NCI-H128 (cell line): ENCODE data around the gene MOCS1.
A peak's percentile ranks its signal among the peaks of the same experiment; 100 is the strongest.
"Not testable (repeated sequence)": the region's sequence is repeated elsewhere in the genome, so short reads cannot be mapped to it uniquely, and the experiment has no call there.

ENCODE experiments used
- DNase-seq: peaks from one replicate; lab custom pipeline; 2025; ENCODE audit not compliant: unreplicated experiment; lab: John Stamatoyannopoulos, UW

MOCS1 gene

DNA sequence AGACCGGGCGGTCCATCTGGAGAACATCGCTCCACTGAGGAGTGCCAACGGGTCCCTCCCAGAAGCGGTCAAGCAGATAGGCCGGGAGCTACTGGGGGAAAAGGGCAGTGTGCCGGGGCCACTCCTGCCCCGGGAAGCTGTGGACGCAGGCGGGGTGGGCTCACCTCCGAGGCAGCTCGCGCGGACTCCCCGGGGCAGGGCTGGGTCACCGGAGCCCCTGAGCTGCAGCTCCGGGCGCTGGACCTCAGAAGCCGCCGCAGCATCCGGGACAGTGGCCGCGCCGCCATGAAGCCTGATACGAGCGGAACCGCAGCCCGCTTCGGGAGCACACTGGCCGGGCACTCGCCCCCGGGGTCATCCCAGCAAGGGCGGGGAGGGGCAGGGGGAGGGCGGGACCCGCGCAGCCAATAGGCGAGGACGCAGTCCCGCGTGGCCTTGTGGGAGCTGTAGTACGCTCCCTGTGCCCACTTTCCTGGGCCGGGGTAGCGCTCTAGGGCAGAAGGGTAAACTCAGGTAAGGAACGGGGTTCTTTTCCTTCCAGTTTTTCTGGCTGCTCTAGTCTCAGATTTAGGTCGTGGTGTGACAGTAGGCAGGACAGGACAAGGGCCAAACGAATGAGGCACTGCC, at the start of gene MOCS1:
Gene MOCS1 (minus strand): TSS at position 332 of the 627 bp plus-strand sequence. CDS start 45 bp downstream, at position 287.
- DNase-seq, result peak; percentile 22

DNA sequence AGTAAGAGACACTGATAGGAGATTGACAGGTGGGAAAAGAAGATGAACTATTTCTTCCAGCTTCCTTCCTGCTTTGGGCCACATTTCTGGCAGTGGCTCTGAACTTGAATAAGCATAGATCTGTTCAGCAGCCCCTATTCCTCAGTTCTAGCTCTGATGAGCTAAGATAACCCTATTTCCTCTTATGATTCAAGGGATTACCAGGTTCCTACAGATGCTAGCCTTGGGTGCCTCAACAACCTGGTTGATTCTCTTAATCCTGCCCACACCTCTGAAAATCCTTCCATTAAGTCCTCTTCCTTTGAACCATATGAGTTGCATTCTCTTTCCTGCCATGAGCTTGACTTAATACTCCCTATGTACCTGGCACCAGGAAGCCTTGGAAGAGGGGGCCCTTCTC, 49.8 kb upstream of the MOCS1 start:
- no peak for DNase-seq

DNA sequence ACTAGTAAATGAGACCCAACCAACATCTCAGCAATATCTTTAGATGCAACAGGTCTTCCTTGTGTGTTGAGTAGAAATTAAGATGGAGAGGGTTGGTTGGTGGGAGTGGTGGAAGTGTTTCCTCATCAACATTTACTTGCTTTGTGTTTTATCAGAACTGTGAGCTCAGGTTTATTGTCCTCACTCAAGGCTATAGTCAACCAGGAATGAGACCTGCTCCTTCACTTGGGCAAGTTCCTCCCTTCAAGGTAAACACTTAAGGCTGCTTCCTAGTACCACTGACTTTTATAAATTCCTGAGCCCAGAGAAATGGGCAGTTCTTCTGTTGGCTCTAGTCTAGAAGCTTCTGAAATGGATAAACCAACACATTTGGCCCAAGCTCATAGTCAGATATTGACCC, 48.9 kb upstream of the MOCS1 start:
- DNase-seq, result no peak

DNA sequence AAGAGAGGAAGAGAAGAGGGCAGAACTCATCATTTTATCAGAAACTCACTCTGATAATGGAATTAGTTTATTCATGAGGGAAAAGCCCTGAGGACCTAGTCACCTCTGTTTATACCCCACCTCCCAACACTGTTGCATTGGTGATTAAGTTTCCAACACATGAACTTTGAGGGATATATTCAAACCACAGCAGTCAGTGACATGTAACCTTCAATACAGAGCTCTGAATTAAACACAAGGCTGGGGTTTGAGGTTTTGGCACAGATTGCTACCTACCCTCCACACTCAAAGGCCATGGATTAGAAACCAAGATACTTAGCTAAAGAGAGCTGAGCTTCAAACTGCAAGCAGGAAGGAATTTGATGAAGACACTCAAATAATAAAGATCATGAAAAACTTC, 48.5 kb upstream of the MOCS1 start:
- DNase-seq, result no peak

DNA sequence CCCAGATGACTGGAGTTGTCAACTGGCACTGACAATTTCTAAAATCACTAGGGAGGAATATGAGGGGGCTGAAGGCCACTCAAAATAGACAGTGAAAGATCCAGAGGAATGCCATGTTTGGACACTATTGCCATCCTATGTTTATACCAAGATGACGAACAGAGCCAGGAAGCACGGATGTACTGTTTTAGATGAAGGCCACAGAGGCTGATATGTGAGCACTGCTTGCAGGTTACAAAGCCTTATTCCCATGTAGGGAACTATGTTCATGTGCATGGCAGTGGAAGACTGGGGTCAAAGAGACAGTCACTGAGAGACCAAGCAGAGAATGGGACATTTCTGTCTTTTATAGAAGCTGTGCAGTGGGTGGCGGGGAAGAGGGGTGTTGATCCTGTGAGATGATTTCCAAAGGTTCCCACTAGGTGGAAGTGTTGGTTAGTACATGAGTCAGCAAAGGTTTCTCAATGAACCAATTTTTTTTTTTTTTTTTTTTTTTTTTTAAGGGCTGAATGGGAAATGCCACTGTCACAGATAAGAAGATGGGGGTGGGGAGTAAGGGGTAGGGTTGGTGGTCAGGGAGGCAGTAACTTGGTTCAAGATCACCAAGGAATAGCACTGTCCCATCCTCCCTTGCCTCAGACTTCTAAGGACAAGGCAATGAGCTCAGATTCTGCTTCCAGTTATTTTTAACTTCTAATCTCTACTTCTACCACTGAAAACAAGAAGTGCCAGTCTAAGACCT, 46.7 kb upstream of the MOCS1 start:
- peak; percentile 0 for DNase-seq

DNA sequence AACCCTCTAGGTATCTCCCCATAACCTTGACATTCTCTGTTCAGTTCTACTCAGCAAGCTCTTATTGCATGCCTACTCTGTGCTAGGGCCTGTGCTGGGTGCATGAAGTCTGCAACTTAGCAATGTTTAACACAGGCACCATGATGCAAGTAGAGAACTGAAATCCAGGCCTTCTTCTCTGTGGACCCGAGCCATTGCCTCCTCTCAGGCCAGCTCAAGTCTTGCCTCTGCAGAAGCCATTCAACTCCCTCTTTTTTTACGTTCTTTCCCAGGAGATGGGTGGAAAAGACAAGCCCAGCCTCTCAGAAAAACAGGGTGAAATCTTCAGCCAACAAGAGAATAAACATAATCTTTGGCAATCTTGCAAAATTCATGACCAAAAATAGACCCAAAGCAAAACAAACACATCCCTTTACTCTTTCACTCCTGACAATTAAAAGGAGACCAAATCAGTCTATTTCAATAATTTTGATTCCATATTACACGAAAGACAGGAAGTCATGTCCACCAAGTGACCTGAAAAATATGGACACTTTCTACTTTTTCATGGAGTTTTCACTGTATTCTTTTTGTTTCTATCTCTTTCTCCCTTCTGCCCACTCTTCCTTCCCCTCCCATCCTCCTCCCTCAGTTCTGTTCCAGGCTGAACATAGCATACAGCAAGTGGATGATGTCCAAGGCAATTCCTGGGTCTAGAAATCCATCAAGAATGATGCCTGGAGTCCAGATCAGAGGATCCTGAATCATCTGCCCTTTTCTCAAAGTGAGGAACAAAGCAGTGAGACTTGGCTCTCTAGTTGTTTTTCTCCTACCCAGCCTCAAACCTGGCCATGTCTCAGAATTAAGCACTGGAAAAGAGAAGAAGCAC, 45.4 kb upstream of the MOCS1 start:
- no peak for DNase-seq

DNA sequence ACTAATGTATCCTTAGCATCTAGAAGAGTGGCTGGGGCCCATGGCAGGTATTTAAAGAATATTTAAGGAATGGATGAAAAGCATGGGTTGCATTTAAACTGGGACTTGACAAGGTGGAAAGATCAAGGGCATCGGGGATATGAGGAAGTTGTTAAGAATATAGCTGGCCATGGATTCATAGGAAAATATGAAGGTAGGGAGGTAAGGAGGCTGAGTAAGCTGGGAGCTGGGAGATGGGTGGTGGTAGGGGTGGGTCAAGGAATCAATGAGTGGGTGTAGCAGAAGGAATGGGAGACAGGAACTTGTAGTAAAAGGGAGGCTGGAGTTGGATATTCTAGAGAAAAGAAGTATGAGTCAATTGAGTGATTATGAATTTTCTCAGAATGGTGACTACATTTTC, 44.0 kb upstream of the MOCS1 start:
- no peak for DNase-seq

DNA sequence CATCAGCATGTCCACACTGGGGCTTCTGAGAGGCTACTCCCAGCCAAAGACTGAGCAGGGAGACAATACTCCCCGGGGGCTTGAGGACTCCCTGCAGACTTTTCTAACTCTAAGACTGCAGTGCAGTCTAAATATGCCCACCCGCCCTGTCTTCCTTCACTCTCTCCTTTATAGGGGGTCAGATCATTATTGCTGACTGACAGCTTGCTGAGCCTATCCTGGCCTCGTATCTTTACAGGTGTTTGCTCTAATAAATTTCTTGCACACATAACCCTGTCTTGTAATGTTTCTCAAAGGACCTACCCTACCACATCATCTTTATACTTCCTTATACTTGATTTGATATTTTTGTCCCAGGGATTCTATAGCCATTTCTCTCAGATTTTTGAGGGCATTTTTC, 39.4 kb upstream of the MOCS1 start:
- DNase-seq, result no peak

DNA sequence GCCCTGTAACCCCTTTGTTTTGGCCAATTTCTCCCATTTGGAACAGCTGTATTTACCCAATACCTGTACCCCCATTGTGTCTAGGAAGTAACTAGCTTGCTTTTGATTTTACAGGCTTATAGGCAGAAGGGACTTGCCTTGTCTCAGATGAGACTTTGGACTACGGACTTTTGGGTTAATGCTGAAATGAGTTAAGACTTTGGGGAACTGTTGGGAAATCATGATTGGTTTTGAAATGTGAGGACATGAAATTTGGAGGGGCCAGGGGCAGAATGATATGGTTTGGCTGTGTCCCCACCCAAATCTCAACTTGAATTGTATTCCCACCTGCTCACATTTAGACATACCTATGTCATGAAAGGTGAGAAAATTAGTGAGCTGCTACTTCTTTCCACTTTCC, 38.5 kb upstream of the MOCS1 start:
- not testable (repeated sequence) for DNase-seq

DNA sequence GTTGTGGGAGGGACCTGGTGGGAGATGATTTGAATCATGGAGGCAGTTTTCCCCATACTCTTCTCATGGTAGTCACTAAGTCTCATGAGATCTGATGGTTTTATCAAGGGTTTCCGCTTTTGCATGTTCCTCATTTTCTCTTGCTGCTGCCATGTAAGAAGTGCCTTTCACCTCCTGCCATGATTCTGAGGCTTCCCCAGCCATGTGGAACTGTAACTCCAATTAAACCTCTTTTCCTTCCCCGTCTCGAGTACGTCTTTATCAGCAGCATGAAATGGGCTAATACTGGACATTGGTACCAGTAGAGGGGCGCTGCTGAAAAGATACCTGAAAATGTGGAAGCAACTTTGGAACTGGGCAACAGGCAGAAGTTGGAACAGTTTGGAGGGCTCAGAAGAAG, 36.9 kb upstream of the MOCS1 start:
- DNase-seq, result not testable (repeated sequence)

DNA sequence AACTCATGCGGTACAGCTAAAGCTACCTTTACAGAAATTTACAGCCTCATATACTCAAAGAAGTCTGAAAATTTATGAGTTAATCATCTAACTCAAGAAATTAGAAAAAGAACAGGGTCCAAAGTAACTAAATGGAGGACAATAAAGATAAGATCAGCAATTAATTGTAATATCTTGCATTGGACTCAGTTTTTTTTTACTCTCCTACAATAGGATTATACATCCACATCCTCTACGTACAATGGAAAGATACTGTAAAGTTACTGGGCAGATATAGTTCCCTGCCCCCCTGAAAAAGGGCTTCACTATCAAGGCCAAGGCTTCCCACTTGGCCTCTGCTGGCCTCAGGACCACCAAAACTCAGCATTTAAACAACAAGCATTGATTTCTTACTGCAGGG, 31.5 kb upstream of the MOCS1 start:
- DNase-seq, result no peak

DNA sequence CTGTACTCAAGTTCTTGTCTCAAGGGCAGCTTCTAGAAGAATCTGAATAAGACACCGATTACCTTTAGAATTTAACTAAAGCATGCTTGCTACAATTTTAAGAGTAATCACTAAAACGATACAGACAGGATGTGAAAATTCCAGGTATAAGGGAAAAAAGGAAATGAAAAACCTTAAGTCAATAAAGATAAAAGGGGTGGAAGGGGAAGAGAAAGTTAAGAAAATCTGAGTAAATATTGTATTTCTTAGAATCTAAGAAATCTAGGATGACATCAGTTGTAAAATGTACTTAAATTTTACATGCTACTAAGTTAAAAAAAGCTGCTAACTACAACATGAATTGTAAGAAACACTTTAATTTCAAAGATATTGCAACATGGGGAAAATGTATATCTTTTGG, 30.3 kb upstream of the MOCS1 start:
- no peak for DNase-seq

DNA sequence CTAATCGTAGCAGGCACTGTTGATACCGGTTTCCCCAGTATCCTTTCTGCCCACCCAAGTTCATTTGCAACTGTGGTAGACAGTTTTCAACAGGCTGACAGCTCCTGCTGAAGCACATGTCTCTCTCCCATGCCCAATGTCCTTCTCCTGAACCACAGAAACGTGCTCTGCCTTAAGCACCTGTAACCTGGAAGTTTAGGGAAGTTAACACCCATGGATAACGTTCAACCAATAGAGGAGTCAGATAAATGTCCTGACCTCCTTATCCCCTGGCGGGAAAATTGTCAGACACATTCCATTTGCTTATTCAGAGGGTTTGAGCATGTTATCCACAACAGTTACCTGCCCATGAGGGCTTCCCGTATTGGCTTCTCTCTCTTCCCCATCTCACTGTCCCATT, 29.8 kb upstream of the MOCS1 start:
- DNase-seq, result no peak

DNA sequence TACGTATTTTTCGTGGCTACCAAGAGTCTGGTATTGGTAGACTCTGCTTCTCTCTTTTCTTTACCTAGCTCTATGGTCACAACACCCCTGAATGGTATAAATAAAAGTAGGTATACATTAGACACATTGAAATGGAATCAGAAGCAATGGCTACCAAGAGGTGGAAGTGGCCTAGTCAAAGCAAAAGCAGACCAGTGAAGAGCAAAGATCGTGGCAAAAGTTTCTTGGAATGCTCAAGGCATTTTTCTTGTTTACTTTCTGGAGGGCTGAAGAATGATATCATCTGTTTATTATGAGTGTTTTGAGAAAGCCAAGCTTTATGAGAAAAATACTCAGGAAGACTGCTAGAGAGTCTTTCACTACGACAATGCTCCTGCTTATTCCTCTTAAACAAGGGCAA, 28.6 kb upstream of the MOCS1 start:
- DNase-seq, result no peak

DNA sequence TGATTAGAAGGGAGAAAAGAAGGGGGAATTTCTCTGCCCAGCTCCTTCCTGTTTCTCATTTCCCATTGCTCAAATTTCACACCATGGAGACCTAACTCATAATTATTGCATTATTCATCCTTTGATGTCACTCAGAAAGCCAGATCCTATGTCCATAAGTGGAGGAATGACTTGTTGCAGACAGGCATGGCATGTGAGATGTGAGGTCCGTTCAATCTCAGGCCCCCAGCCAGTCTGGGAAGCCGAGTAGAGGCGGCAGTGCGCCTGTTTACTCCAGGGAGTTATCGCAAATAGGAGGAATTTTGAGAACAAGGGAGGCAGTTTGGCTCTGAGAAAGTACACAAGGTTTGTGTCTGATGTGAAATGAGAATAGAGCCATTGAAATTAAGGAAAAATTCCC, 26.9 kb upstream of the MOCS1 start:
- no peak for DNase-seq

DNA sequence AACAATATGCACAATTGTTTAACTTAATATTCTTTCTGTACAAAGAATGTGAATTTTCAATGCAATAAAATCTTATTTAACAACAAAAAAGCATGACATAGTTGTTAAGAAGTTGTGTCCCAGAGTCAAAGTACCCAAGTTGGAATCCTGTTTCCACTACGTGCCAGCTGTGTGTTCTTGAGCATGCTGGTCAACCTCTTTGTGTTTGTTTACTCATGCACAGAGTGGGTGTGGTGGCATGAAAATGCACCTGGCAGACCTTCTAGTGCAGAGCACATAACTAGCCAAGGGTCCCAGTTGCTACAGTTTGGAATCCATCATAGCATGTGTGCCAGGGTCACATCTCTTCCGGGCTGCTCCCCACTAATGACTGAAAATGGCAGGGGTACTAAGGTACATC, 24.7 kb upstream of the MOCS1 start:
- no peak for DNase-seq

DNA sequence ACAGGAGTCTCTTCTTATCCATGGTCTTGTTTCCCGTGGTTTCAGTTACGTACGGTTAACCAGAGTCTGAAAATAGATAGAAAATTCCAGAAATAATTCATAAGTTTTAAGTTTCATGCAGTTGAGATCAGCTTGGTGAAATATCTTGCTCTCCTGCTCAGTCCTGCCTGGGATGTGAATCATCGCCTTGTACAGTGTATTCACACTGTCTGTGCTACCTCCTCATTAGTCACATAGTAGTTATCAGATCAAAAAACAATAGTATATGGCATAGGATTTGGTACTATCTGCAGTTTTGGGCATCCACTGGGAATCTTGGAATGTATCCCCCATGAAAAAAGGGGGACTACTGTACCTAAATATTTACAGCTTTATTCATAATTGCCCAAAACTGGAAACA, 22.7 kb upstream of the MOCS1 start:
- no peak for DNase-seq

DNA sequence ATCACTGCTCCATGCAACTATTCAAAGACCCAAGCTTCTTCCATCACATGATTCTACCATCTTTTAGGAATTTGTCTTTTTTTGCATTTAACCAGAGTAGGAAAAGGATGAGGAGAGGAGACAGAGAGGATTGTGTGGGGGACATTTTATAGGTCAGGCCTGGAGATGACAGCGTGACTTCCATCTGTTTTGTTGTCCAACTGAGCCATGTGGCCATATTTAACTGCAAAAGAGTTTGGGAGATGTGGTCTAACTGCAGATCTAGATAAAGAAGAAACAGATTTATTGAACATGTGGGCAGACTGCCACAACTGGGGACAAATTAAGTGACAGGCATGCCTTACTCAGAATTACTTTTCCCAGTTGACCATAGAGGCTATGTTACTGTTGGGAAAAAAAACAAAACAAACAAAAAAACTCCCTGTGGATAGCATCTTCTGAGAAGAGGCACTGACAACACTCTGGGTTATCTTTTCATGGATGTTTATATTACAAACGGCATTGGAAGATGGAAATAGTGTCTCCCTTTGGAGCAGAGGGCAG, 18.9 kb upstream of the MOCS1 start:
- DNase-seq, result no peak

DNA sequence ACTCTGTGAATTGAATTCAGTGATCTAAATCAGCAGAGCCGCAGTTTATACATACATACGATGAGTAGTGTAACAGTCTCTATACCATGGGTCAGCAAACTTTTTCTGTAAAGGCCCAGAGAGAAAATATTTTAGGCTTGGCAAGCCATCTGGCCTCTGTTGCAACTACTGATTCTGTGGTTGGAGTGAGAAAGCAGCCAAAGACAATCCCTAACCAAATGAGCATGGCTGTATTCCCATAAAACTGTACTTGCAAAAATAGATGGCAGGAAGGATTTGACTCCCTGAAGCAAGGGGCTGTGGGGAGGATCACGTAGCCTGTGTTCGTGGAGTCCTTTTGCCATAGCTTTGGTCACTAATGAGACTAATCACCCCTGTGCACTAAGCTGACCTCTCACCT, 17.9 kb upstream of the MOCS1 start:
- DNase-seq, result no peak

DNA sequence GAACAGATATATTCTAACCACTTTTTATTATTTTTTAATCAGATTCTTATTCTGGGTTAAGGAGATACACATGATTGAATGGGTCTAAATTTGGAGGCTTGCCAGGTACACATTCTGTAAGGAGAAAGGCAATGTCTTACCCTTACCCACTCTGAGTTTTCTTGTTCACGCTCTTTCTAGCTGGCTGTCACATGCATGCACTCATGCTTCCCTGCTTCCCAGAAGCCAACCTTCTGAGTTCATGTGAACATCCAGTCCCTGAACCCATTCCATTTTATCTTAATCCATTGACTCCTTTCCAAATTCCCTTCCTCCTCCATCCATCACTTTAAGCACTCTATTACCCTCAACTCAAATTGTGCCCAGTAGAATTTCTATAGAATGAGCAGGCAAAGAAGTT, 17.5 kb upstream of the MOCS1 start:
- DNase-seq, result no peak

DNA sequence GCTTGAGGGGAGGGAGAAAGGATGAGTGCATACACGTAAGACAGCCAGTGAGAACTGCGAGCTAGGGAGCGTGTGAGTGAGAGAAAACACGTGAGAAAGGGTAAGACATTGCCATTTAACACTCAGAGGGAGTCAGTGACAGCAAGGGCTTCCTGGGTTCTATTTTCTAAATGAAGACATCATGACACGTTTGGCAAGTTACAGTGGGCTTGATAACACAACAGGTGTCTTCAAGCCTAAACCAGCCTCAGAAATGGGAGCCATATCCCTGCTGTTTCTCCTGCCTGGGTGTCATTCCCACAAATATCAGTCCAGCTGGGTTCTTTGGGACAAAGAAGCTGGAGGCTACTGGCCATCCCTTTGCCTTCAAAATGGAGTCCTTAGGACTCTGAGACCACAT, 16.9 kb upstream of the MOCS1 start:
- DNase-seq, result no peak
